ENCODE measurements around the gene KDM8.
A peak's percentile ranks its signal among the peaks of the same experiment; 100 is the strongest.

Gene KDM8

DNA sequence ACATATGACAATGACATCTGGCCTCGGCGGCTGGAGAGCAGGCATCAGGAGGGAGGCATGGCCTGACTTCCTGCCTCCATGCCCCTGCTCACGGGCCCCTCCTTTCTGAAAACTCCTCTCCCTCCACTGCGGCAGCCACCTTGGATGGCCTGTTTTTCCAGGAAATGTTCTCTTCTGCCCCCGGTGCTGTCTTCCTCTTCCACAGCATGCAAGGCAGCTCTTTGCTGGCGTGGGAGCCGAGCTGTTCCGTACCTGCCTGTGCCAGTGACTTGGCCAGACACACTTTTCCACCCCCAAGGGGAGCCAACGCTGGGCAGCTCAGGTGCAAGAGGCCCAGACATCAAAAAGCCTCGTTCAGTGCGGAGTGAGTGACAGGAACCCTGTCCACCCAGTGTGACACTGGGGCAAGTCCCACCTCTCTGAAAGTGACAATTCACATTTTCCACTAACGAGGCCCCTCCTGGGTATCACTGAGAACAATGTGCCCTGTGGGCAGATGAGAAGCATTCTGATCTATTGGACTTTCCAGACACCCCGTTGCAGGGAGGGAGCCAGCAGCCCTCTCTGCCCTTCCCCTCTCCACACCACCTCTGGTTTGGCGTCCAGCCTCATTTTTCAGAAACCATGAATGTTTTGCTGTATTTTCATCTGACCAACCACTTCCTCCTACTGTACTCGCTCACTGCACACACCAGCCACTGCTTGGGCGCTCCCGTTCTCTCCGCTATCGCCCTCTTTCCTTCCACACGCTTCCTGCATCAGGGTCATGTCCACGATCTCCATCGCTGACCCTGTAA, 34.1 kb downstream of the KDM8 start:
- Histone ChIP-seq H2AFZ (ENCODE audit: low read length, unreplicated experiment) (no peak overlapping the region), H3K27ac (ENCODE audit: low read depth, low read length) (no peak overlapping the region), H3K36me3 (ENCODE audit: insufficient read depth, low read length) (0 out of 2 replicates have a peak, but pooled peaks cover under 1% of the 10 kb centered on the region)

DNA sequence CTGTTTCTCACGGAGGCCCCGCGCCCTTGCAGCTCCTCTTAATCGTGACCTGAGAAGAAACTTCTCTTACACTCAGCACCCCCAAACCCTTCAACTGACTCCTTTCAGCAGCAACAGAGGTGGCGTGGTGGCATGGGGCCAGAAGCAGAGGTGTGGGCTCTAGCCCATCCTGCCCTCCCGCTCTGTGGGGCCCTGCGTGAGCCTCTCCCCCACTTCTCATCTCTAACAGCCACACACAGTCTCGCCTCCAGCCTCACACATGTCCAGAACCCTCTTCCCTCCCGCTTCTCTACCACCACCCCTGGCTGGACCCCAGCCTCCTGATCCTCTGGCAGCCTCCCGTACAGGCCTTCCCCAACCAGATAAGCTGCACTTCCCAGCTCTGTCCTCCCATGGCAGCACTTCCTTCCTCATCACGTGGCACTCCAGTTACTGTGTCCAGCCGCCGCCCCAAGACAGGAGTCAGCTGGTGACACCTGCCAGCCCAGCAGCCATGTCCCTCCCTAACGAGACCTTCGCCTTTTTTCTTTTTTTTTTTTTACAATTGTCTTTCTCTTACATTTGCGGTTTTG, 34.8 kb downstream of the KDM8 start:
- H3K27ac ChIP-seq (ENCODE audit: low read depth, low read length), result no peak overlapping the region
- H3K27me3 ChIP-seq (ENCODE audit: insufficient read depth, low read length), result no peaks in the 10 kb centered on the region
- H3K79me2 ChIP-seq (ENCODE audit: control insufficient read depth, insufficient read depth, low read length, unreplicated experiment), result peaks cover 5% of the 10 kb centered on the region
- H3K36me3 ChIP-seq (ENCODE audit: insufficient read depth, low read length), result no peaks in the 10 kb centered on the region
- no peak overlapping the region for H3K4me3 ChIP-seq (ENCODE audit: low read depth, low read length)
- peaks cover 36% of the 10 kb centered on the region for H3K4me1 ChIP-seq (ENCODE audit: control insufficient read depth, insufficient read depth, low read length, unreplicated experiment)
- no peak overlapping the region for H2AFZ ChIP-seq (ENCODE audit: low read length, unreplicated experiment)

More for the DNA sequence above, 34.1 kb downstream of the KDM8 start:
- no peak overlapping the region for H3K4me3 ChIP-seq (ENCODE audit: low read depth, low read length)
- peaks cover 2% of the 10 kb centered on the region for H3K79me2 ChIP-seq (ENCODE audit: control insufficient read depth, insufficient read depth, low read length, unreplicated experiment)
- H3K4me1 ChIP-seq (ENCODE audit: control insufficient read depth, insufficient read depth, low read length, unreplicated experiment), result peaks cover 30% of the 10 kb centered on the region
- H3K27me3 ChIP-seq (ENCODE audit: insufficient read depth, low read length), result no peaks in the 10 kb centered on the region

DNA sequence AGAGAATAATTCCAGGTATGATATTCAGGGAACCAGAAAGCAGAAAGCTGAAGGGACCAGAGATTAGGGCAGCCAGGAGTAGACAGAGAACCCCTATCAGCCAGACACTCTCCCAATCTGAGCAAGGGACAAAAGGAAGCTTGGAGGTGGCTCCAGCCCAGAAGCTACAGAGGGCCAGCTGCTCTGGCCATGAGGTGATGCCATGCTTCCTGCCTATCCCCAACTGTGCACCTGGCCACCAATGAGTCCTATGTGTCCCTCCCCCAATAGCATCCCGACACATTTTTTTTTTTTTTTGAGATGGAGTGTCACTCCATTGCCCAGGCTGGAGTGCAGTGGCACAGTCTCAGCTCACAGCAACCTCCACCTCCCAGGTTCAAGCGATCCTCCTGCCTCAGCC, 35.3 kb downstream of the KDM8 start:
- no peak overlapping the region for H2AFZ ChIP-seq (ENCODE audit: low read length, unreplicated experiment)
- no peaks in the 10 kb centered on the region for H3K36me3 ChIP-seq (ENCODE audit: insufficient read depth, low read length)
- no peak overlapping the region for H3K4me3 ChIP-seq (ENCODE audit: low read depth, low read length)
- no peak overlapping the region for H3K27ac ChIP-seq (ENCODE audit: low read depth, low read length)
- peaks cover 5% of the 10 kb centered on the region for H3K79me2 ChIP-seq (ENCODE audit: control insufficient read depth, insufficient read depth, low read length, unreplicated experiment)
- H3K27me3 ChIP-seq (ENCODE audit: insufficient read depth, low read length), result no peaks in the 10 kb centered on the region
- peaks cover 40% of the 10 kb centered on the region for H3K4me1 ChIP-seq (ENCODE audit: control insufficient read depth, insufficient read depth, low read length, unreplicated experiment)

DNA sequence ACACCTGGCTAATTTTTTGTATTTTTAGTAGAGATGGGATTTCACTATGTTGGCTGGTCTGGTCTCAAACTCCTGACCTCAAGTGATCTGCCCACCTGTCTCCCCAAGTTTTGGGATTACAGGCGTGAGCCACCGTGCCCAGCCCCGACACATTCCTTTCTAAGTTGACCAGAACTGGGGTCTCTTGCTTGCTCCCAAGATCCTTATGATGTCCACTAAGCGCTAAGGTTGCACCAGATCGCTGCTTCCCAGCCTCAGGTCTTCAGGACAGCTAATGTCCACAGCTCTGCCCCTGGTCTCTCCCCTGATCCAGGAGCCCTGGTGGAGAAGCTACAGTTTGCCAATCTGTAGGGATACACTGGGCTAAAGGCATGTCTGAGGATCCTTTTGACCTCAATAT, 35.7 kb downstream of the KDM8 start:
- no peaks in the 10 kb centered on the region for H3K27me3 ChIP-seq (ENCODE audit: insufficient read depth, low read length)
- no peaks in the 10 kb centered on the region for H3K36me3 ChIP-seq (ENCODE audit: insufficient read depth, low read length)
- H2AFZ ChIP-seq (ENCODE audit: low read length, unreplicated experiment), result no peak overlapping the region
- H3K27ac ChIP-seq (ENCODE audit: low read depth, low read length), result no peak overlapping the region
- no peak overlapping the region for H3K4me3 ChIP-seq (ENCODE audit: low read depth, low read length)
- peaks cover 9% of the 10 kb centered on the region for H3K79me2 ChIP-seq (ENCODE audit: control insufficient read depth, insufficient read depth, low read length, unreplicated experiment)
- peaks cover 45% of the 10 kb centered on the region for H3K4me1 ChIP-seq (ENCODE audit: control insufficient read depth, insufficient read depth, low read length, unreplicated experiment)

DNA sequence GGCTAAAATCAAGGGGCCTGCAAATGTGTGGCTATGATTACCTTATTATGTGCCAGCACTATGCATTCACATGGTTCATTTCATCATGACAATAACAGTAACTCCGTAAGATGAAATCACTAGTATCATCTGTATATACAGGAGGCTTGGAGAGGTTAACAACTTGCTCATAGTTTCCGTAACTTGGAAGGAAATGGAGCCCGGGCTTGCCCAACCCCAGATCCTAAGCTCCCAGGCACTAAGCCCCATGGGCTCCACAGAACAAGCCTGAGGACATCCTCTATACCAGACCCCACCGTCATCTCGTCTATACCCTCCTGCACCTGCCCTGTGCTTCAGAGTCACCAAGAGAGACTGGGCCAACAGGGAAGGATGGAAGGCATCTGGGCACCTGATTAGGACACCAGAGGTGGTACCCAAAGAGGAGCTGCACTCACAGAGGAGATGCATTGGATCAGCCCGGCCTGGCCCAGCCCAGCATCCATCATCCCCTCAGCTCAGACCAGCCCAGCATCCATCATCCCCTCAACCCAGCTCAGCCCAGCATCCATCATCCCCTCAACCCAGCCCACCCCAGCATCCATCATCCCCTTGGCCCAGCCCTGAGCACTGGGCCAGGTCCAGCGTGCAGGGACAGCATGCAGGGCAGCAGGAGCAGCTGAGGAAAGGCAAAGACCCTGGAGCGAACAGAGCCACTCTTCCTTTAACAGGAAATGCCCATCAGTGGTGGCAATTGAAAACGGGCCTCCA, 36.8 kb downstream of the KDM8 start:
- H3K4me1 ChIP-seq (ENCODE audit: control insufficient read depth, insufficient read depth, low read length, unreplicated experiment), result peaks cover 48% of the 10 kb centered on the region
- H2AFZ ChIP-seq (ENCODE audit: low read length, unreplicated experiment), result no peak overlapping the region

DNA sequence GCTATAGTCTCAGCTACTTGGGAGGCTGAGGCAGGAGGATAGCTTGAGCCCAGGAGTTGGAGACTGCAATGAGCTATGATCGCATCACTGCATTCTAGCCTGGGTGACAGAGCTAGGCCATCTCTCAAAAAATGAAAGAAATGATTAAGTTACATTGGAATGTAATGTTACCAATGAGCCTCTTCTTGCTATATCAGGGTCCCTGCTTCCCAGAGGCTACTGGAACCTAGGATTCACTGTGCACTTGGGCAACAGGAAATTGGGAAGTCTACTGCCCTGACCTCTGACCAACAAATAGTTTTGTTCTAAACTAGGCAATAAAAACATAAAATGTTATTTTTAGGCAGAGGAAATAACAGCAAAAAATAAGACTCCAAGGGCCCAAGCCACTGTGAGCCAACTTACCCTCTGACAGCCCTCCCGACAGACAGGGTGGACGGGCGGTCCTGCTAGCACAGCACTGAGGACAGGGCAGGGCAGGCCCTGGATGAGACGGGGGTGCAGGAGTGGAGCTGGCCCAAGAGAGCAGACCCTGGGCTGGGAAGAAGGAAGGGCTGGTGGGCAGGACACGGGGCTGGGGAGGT, 37.7 kb downstream of the KDM8 start:
- Histone ChIP-seq H3K79me2 (ENCODE audit: control insufficient read depth, insufficient read depth, low read length, unreplicated experiment) (peaks cover 20% of the 10 kb centered on the region), H3K4me3 (ENCODE audit: low read depth, low read length) (no peak overlapping the region), H2AFZ (ENCODE audit: low read length, unreplicated experiment) (no peak overlapping the region), H3K36me3 (ENCODE audit: insufficient read depth, low read length) (no peaks in the 10 kb centered on the region), H3K4me1 (ENCODE audit: control insufficient read depth, insufficient read depth, low read length, unreplicated experiment) (peaks cover 48% of the 10 kb centered on the region), H3K27ac (ENCODE audit: low read depth, low read length) (peak overlapping the region; percentile 89), H3K27me3 (ENCODE audit: insufficient read depth, low read length) (no peaks in the 10 kb centered on the region)

More for the DNA sequence above, 36.8 kb downstream of the KDM8 start:
- Histone ChIP-seq H3K79me2 (ENCODE audit: control insufficient read depth, insufficient read depth, low read length, unreplicated experiment) (peaks cover 20% of the 10 kb centered on the region), H3K27me3 (ENCODE audit: insufficient read depth, low read length) (no peaks in the 10 kb centered on the region), H3K4me3 (ENCODE audit: low read depth, low read length) (no peak overlapping the region), H3K27ac (ENCODE audit: low read depth, low read length) (no peak overlapping the region), H3K36me3 (ENCODE audit: insufficient read depth, low read length) (no peaks in the 10 kb centered on the region)

DNA sequence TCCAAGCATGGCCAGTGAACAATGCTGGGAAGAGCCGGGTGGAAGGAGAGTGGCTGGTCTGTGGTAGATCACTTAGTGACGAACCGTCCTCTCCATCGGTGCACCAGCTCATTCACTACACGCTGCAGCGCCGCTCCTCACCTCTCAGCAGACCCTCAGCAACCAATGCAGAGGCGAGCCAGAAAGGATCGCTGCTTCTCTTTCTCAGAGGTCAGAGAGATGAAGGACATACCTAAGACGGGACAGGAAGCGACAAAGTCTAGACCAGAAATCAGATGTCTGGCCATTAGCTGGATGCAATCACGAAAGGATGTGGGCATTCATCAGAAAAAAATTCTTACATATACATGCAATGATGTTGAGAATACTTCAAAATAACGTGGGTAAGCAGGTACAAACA, 38.3 kb downstream of the KDM8 start:
- no peaks in the 10 kb centered on the region for H3K27me3 ChIP-seq (ENCODE audit: insufficient read depth, low read length)
- H3K79me2 ChIP-seq (ENCODE audit: control insufficient read depth, insufficient read depth, low read length, unreplicated experiment), result peaks cover 22% of the 10 kb centered on the region
- H3K27ac ChIP-seq (ENCODE audit: low read depth, low read length), result peak overlapping the region; percentile 89
- peaks cover 54% of the 10 kb centered on the region for H3K4me1 ChIP-seq (ENCODE audit: control insufficient read depth, insufficient read depth, low read length, unreplicated experiment)
- no peaks in the 10 kb centered on the region for H3K36me3 ChIP-seq (ENCODE audit: insufficient read depth, low read length)
- no peak overlapping the region for H3K4me3 ChIP-seq (ENCODE audit: low read depth, low read length)
- no peak overlapping the region for H2AFZ ChIP-seq (ENCODE audit: low read length, unreplicated experiment)

DNA sequence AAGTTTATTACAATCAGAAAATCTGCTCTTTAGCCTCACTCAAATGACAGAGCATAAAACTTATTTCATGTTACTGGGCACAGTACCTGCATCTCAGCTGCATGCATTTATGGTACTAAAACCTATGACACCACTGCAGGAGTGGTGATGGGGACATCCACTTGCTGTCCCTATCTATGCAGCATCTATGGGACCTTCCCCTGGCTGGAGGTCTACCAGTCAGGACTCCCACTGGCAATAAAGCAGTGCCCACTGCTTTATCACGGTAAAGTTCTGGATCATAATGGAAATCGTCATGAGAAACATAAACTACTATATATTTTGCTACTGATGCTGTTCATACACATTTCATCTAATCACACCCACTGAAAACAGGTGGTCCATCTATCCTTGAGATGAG, 39.1 kb downstream of the KDM8 start:
- Histone ChIP-seq H3K27ac (ENCODE audit: low read depth, low read length) (peak overlapping the region; percentile 89), H3K27me3 (ENCODE audit: insufficient read depth, low read length) (no peaks in the 10 kb centered on the region), H3K4me1 (ENCODE audit: control insufficient read depth, insufficient read depth, low read length, unreplicated experiment) (peaks cover 55% of the 10 kb centered on the region), H3K36me3 (ENCODE audit: insufficient read depth, low read length) (no peaks in the 10 kb centered on the region), H2AFZ (ENCODE audit: low read length, unreplicated experiment) (no peak overlapping the region), H3K4me3 (ENCODE audit: low read depth, low read length) (peak overlapping the region; percentile 58), H3K79me2 (ENCODE audit: control insufficient read depth, insufficient read depth, low read length, unreplicated experiment) (peaks cover 26% of the 10 kb centered on the region)

DNA sequence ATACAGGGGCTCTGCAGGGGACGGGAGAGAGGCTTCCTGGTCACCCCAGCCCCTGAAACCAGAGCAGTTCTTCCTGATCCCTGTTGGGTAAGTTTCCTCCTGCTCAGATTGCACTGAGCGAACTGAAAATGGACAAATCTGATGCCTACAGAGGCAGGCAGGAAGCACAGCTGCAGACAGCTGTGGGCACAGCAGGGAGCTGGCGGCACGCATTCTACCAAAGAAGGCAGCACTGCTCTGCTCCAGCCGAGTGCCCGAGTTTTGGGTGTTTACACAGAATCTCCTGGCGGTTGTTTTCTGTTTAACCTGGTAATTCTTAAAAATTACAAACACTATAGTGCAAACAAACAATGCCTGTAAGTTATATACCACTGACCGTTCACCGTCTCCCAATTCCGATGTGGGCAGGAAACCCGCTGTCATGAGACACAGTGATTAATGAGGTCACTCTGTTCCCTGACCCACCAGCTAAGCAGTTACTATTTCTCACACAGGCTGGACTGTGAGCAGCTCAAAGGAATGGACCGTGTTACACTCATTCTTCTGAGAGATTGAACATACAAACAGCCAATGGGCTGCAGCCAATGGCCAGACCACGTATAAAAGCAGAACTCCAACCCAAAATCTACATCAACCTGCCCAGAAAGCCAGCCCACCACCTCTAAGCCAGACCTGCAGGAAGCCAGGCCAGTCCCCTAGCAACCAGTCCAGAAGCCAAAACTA, 39.7 kb downstream of the KDM8 start:
- Histone ChIP-seq H2AFZ (ENCODE audit: low read length, unreplicated experiment) (no peak overlapping the region), H3K27me3 (ENCODE audit: insufficient read depth, low read length) (no peaks in the 10 kb centered on the region), H3K79me2 (ENCODE audit: control insufficient read depth, insufficient read depth, low read length, unreplicated experiment) (peaks cover 26% of the 10 kb centered on the region), H3K27ac (ENCODE audit: low read depth, low read length) (peak overlapping the region; percentile 89), H3K36me3 (ENCODE audit: insufficient read depth, low read length) (no peaks in the 10 kb centered on the region), H3K4me1 (ENCODE audit: control insufficient read depth, insufficient read depth, low read length, unreplicated experiment) (peaks cover 58% of the 10 kb centered on the region), H3K4me3 (ENCODE audit: low read depth, low read length) (peak overlapping the region; percentile 58)

- H3K79me2 ChIP-seq (ENCODE audit: control insufficient read depth, insufficient read depth, low read length, unreplicated experiment), result peaks cover 26% of the 10 kb centered on the region
- no peaks in the 10 kb centered on the region for H3K36me3 ChIP-seq (ENCODE audit: insufficient read depth, low read length)
- H3K4me3 ChIP-seq (ENCODE audit: low read depth, low read length), result no peak overlapping the region
- H3K27ac ChIP-seq (ENCODE audit: low read depth, low read length), result peak overlapping the region; percentile 89
- no peak overlapping the region for H2AFZ ChIP-seq (ENCODE audit: low read length, unreplicated experiment)
- H3K4me1 ChIP-seq (ENCODE audit: control insufficient read depth, insufficient read depth, low read length, unreplicated experiment), result peaks cover 61% of the 10 kb centered on the region
- H3K27me3 ChIP-seq (ENCODE audit: insufficient read depth, low read length), result no peaks in the 10 kb centered on the region
These were observed 40.5 kb downstream of the KDM8 start for GRCh38 chr16:27243725-27244362.

Measured in ACC112 (cell line).